ENCODE data around the gene RNF212. TPM values are rescaled to one million over a fixed set of nuclear protein-coding genes. Genes with fewer than 3 reads are reported as not detected.

RNF212 gene
- total RNA-seq, 1 experiment from 2014 or later = not detected

DNA sequence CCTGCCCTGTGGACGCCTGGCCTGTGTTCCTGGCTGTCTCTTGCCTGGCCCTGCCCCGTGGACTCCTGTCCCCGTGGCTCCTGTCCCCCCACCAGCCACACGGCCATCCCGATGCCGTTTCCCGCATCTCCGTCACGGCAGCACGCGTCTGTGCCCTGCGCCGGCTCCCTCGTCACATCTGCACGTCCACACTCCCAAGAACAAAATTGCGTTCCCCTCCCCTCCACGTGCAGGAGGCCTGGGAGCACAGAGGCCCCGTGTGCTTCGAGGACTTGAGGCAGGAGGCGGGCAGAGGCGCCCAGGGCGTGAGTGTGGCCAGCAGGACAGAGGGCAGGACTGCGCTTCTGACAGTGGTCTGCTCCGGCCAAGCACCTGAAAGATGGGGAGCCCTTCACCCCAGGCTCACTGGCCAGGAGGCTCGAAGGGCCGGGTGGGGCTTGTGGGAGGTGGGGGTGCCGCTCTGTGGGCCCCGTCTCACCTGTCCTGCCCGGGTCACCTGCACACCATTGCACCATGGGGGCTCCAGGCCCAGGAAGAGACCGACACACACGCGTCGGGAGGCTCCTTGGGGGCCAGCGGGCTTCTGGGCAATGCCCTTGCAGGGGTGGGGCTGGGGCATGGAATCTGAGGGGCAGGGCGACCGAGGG, 84.7 kb downstream of the RNF212 start:
- H3K27ac Mint-ChIP-seq (ENCODE audit: unreplicated experiment) = no peak overlapping the region
- peaks cover 35% of the 10 kb centered on the region for H3K36me3 Mint-ChIP-seq (ENCODE audit: insufficient read depth, unreplicated experiment)
- no peaks in the 10 kb centered on the region for H3K36me3 ChIP-seq (ENCODE audit: control insufficient read depth, insufficient read depth, low read length)
- no peaks in the 10 kb centered on the region for H3K4me1 ChIP-seq
- BruUV-seq (replicated peaks) = no TSS peak
- no peaks in the 10 kb centered on the region for H3K9me3 Mint-ChIP-seq (ENCODE audit: unreplicated experiment)
- intact Hi-C loops (cut with micrococcal nuclease; ENCODE audit: unreplicated experiment) = no loop called here
- H3K4me3 ChIP-seq (ENCODE audit: low read depth, low read length) = no peak overlapping the region
- H3K4me1 Mint-ChIP-seq (ENCODE audit: low read depth, unreplicated experiment) = no peaks in the 10 kb centered on the region
- ChIA-PET POLR2A (no interaction called here), CTCF (no interaction called here)
- no peaks in the 10 kb centered on the region for H3K27me3 Mint-ChIP-seq (ENCODE audit: insufficient read depth, unreplicated experiment)
- DNase-seq = no peak
- H3K9me3 ChIP-seq = no peaks in the 10 kb centered on the region
- no peaks in the 10 kb centered on the region for H3K27me3 ChIP-seq (replicated peaks; ENCODE audit: control insufficient read depth, insufficient read depth, low read length)
- H3K4me3 Mint-ChIP-seq (ENCODE audit: unreplicated experiment) = no peak overlapping the region
- TF ChIP-seq CTCF (IDR thresholded peaks at IDR 0.05; ENCODE audit: insufficient read depth in 1 of 2, low read depth in 1 of 2, low read length in 1 of 2, severe bottlenecking in 1 of 2, unreplicated experiment in 1 of 2) = no peak

- H3K4me3 Mint-ChIP-seq (ENCODE audit: unreplicated experiment) = no peak overlapping the region
- no peaks in the 10 kb centered on the region for H3K9me3 Mint-ChIP-seq (ENCODE audit: unreplicated experiment)
- no peak for TF ChIP-seq CTCF (IDR thresholded peaks at IDR 0.05; ENCODE audit: insufficient read depth in 1 of 2, low read depth in 1 of 2, low read length in 1 of 2, severe bottlenecking in 1 of 2, unreplicated experiment in 1 of 2)
- intact Hi-C loops (cut with micrococcal nuclease; ENCODE audit: unreplicated experiment) = no loop called here
- Histone ChIP-seq H3K36me3 (ENCODE audit: control insufficient read depth, insufficient read depth, low read length) (no peaks in the 10 kb centered on the region), H3K9me3 (no peaks in the 10 kb centered on the region), H3K4me3 (ENCODE audit: low read depth, low read length) (no peak overlapping the region), H3K27me3 (replicated peaks; ENCODE audit: control insufficient read depth, insufficient read depth, low read length) (no peaks in the 10 kb centered on the region), H3K4me1 (no peaks in the 10 kb centered on the region)
- peaks cover 35% of the 10 kb centered on the region for H3K36me3 Mint-ChIP-seq (ENCODE audit: insufficient read depth, unreplicated experiment)
- H3K4me1 Mint-ChIP-seq (ENCODE audit: low read depth, unreplicated experiment) = no peaks in the 10 kb centered on the region
- DNase-seq = no peak
- ChIA-PET CTCF (interaction anchor here (0.6 kb wide), 1 partner anchor 22 kb away, joined by 3 read pairs; no protein-coding TSS in a partner anchor), POLR2A (no interaction called here)
- H3K27ac Mint-ChIP-seq (ENCODE audit: unreplicated experiment) = no peak overlapping the region
- BruUV-seq (replicated peaks) = no TSS peak
- H3K27me3 Mint-ChIP-seq (ENCODE audit: insufficient read depth, unreplicated experiment) = no peaks in the 10 kb centered on the region
Measured at GRCh38 chr4:1027915-1028238, 85.5 kb downstream of the RNF212 start.

DNA sequence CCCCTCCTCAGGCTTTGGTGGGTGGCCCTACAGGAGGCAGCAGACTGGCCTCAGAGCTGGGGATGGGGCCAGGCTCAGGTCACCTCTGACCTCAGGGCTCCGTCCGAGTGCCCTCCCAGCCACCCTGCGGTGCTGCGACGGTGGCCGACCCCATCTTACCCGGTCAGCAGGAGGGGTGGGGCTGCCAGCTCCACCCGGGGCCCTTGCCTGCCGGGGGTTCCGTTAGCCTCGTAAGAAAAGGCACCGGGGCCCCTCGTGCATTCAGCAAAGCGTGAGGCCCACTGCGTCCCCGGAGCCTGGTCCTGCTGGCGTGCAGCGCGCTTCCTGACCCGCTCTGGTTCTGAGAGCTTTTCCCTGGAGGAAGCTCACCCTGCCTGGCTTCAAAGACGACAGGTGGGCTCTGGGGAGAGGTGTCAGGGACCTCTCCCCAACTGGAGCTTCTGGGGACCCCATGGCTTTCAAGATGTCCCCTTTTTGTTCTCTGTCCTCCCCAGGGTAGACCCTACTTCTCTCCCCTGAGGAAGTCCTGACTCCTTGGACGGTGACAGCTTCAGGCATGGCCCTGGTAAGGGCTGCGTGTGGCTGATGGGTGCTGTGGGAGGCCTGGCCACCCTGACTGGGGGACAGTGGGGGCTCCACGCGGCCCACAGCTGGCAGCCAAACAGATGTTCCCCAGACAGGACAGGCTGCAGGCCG, 86.0 kb downstream of the RNF212 start:
- H3K4me1 ChIP-seq = no peaks in the 10 kb centered on the region
- no peak overlapping the region for H3K27ac Mint-ChIP-seq (ENCODE audit: unreplicated experiment)
- H3K27me3 ChIP-seq (replicated peaks; ENCODE audit: control insufficient read depth, insufficient read depth, low read length) = no peaks in the 10 kb centered on the region
- H3K36me3 Mint-ChIP-seq (ENCODE audit: insufficient read depth, unreplicated experiment) = peaks cover 35% of the 10 kb centered on the region
- POLR2A ChIA-PET = no interaction called here
- no peak overlapping the region for H3K4me3 Mint-ChIP-seq (ENCODE audit: unreplicated experiment)
- no peak overlapping the region for H3K4me3 ChIP-seq (ENCODE audit: low read depth, low read length)
- intact Hi-C loops (cut with micrococcal nuclease; ENCODE audit: unreplicated experiment) = no loop called here
- H3K4me1 Mint-ChIP-seq (ENCODE audit: low read depth, unreplicated experiment) = no peaks in the 10 kb centered on the region
- DNase-seq = no peak
- H3K9me3 ChIP-seq = no peaks in the 10 kb centered on the region
- no TSS peak for BruUV-seq (replicated peaks)
- no peaks in the 10 kb centered on the region for H3K9me3 Mint-ChIP-seq (ENCODE audit: unreplicated experiment)
- TF ChIP-seq CTCF (IDR thresholded peaks at IDR 0.05; ENCODE audit: insufficient read depth in 1 of 2, low read depth in 1 of 2, low read length in 1 of 2, severe bottlenecking in 1 of 2, unreplicated experiment in 1 of 2) = no peak
- CTCF ChIA-PET = interaction anchor here (0.6 kb wide), 1 partner anchor 22 kb away, joined by 3 read pairs; no protein-coding TSS in a partner anchor
- no peaks in the 10 kb centered on the region for H3K27me3 Mint-ChIP-seq (ENCODE audit: insufficient read depth, unreplicated experiment)
- H3K36me3 ChIP-seq (ENCODE audit: control insufficient read depth, insufficient read depth, low read length) = no peaks in the 10 kb centered on the region
